GM19025 (cell line): ENCODE data around the gene KISS1R.
"Not testable (repeated sequence)": the region's sequence is repeated elsewhere in the genome, so short reads cannot be mapped to it uniquely, and the experiment has no call there.

Experiments used
- ATAC-seq: cut with Tn5 transposase; IDR thresholded peaks from one replicate; pipeline ENCODE4 v1.9.1; 2021; ENCODE audit warnings: mild to moderate bottlenecking, low read depth, moderate library complexity; ENCODE audit not compliant: unreplicated experiment

Gene KISS1R

DNA sequence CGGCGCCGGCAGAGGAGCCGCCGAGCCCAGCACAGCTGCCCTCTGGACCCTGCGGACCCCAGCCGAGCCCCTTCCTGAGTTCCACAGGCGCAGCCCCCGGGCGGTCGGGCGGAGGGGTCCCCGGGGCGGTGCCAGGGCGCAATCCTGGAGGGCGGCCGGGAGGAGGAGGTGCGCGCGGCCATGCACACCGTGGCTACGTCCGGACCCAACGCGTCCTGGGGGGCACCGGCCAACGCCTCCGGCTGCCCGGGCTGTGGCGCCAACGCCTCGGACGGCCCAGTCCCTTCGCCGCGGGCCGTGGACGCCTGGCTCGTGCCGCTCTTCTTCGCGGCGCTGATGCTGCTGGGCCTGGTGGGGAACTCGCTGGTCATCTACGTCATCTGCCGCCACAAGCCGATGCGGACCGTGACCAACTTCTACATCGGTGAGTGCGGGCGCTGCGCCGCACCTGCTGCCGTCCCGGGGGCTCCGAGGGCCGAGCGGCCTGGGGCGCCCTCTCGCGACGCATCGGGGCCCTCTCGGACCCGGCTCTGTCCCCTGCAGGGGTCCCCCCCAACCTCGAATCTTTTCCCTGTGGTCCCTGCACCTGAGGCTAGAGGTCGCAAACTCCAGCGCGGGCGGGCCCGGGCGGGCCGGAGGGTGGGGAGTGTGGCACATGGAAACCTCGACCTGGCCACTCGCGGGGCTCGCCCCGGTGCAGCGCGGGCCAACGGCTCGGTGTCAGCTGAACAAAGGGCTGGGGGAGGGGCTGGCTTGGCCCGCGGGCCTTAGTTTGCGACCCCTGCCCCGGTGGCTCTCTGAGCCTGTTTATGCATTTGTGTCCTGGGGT is at the start of gene KISS1R:
Gene KISS1R (plus strand): TSS at position 11 of the 829 bp plus-strand sequence. CDS start 170 bp downstream, at position 181.
- no peak for ATAC-seq

DNA sequence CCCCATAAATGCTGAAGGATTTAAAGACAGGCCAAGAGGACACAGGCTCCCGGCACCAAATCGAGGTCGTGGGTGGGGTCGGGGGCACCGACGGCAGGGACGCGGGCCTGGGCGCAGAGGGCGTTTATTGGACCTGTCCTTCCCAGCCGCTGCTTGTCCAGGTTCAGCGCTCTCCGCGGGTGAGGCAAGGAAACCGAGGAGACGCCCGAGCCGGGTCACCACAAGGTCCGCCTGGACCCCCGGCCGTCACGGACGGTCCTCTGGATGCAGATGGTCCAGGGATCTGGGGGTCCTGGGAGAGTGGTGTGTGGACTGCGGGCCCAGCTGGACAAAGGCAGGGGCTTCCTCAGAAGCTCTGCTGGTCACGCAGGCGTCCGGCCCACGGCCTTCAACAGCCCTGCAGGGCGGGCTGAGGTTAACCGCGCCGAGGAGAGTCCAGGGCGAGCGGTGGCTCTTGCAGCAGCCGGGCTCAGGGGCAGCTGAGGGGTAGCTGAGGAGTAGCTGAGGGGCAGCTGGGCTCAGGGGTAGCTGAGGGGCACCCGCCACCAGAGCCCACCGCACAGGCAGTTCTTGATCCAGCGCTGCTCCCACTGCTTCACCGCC is 49.2 kb upstream of the KISS1R start:
- ATAC-seq, result no peak

DNA sequence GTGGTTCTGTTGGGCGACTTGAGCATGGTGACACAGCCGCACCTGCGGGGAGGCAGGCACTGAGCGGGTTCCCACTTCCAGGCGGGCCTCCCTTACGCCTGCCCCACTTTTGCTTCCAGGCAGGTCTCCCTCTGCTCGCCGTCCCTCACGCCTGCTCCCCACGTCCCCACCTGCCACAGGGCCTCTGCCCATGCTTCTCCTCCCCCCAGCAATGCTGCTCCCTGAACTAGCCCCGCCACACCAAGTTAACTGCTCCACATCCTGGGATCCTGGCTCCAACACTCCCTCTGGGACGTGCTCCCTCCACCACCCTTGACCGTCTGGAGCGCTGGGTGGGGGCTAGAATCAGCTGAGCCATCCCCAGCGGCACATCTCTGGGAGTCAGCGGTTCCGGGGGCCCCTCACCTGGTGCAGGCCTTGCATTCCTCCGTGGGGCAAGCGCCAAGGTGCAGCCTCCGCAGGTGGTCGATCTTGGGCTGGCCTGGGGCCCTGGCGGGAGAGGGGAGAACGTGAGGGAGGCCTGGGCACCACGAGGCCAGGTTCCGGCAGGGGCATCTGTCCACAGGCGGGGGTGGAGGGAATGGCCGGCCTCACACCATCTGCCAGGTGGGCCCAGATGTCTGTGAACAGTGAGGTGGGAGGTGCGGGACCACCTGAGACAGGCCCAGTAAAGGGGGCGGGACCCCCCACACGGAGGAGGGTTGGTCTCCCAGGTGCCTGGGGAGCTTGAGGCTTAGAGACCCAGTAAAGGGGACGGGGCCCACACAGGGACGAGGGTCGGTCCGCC is 48.5 kb upstream of the KISS1R start:
- ATAC-seq, result no peak

DNA sequence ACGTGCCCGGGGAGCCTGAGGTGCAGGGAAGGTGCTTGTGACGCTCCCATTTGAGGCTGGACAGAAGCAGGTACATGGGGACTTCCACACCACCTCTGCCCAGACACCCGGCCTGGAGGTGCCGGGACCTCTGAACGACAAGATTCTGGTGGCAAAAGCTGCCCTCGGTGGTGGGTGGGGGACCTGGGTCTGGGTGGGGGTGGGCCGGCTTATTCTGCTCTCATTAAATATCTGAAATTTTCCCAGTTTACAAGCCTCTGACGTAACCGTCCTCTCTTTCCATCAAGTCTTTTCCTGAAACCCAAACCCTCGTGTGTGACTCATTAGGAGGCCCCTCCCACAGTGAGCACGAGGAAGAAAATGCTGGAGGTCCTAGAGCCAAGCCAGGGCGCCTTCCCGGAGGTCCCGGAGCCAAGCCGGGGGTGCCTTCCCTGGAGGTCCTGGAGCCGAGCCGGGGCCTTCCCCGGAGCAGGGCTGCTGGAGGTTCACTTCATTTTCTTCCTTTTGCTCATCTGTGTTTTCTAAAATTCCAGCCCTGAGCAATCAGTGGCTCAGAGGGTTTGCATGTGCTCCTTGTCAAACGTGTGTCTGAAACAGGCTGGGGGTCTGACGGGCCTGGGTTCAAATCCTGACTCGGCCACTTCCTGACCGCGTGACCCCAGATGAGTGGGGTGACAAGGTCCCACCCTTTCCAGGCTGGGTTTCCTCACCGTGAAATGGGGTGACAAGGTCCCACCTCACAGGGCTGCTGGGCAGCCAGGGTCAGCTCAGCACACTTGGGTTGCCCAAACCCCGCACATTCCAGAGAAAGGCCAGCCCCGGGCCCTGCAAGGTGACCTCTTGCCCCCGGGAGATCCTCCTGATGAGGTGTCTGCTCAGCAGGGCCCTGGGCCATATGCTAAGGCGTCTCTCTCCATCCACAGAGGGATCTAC is 47.6 kb upstream of the KISS1R start:
- no peak for ATAC-seq

DNA sequence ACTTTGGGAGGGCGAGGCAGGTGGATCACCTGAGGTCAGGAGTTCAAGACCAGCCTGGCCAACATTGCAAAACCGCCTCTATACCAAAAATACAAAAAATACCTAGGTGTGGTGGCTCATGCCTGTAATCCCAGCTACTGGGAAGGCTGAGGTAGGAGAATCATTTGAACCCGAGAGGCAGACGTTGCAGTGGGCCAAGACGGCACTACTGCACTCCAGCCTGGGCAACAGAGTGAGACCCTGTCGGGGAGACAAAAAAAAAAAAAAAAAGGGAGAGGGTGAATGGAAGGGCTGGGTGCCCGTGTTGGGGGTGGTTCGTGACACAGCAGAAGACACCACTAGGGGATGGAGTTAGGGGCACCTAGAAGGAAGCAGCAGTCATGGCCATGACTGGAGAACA is 46.8 kb upstream of the KISS1R start:
- ATAC-seq, result no peak

DNA sequence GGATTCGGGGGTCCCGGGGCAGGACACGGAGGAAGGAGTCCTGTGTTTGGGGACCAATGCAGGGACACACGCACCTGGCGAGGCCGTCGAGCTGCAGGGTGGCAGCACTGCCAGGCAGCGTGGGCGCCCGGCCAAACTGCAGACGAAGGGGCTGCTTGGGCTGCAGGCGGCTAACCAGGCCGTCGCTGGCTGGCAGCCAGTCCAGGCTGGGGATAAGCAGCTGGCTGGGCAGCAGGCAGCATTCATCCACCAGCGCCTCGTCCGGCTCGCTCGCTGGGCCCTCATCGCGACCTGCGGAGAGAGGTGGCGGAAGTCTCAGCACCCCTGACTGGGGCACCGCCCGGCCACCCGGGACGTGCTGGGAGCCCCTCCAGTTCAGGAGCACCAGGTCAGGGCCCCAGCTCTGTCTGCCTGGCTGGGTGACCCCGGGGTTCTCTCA is 46.2 kb upstream of the KISS1R start:
- no peak for ATAC-seq

DNA sequence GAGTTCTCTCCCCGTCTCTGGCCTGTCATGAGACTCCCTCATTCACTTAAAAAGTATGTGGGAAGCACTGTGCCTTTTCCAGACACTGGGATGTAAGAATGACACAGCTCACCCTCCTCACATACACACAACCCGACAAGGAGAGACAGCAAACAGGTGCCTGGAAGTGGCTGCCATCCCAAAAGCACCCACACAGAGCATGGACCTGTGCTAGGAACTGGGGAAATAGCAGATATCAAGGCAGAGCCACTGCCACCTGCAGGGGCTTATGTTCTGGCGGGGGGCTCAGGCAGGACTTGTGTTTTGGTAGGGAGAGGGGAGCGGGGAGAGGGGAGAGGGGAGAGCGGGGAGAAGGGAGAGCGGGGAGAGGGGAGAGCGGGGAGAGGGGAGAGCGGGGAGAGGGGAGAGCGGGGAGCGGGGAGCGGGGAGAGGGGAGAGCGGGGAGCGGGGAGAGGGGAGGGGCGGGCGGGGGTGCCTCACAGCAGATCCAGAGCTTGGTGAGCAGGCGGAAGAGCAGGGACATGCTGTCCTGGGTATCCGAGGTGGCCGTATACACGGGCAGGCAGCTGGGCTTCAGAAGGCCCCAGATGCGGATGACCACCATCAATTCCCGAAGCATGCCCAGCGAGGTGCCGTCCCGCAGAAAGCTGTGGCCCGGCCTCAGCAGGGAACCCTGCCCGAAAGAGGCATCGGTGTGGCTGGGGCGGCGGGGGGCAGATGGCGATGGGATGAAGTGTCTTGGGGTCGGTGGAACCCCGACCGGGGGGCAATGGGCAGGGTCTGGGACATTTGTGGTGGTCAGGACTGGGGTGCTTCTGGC is 45.5 kb upstream of the KISS1R start:
- ATAC-seq, result no peak

DNA sequence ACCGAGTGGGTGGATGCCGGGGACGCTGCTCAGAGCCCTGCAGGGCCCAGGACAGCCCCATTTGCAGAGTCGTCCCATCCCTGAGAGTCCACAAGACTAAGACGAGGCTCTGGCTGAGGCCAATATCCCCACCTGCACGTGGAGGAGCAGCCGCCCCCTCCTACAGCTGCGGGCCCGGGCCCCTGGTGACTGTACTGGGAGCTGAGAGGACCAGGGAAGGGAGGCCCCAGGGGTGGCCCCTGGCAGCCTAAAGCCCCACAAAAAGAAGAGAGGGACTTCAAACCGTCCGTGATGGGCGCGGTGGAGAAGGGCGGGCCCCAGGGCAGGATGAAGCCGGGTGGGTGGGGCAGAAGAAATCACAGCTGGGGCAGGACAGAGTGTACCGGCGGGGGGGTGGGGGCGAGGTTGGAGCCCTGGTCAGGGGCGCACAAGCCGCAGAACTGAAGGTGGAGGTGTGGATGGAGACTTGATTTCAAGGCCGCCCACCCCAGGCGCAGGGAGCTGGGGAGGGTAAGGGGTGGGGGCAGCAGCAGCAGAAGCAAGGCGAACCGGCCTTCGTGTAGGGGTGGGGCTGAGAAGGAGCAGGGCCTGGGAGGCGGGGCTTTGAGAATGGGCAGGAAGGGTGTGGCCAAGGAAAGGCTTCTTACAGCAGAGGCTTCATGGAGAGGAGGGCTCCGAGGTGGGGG is 44.7 kb upstream of the KISS1R start:
- no peak for ATAC-seq

DNA sequence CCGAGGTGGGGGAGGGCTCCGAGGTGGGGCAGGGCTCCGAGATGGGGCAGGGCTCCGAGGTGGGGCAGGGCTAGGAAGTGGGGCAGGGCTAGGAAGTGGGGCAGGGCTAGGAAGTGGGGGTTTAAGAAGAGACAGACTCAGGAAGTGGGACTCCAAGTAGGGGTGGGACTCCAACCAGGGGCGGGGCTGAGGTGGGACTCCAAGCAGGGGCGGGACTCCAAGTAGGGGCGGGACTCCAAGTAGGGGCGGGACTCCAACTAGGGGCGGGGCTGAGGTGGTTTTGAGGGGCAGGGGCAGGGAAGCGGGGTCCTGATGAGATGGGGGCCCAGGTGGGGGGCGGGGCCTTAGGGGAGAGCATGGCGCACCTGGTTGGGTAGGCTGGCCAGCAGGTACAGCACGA is 44.0 kb upstream of the KISS1R start:
- no peak for ATAC-seq

DNA sequence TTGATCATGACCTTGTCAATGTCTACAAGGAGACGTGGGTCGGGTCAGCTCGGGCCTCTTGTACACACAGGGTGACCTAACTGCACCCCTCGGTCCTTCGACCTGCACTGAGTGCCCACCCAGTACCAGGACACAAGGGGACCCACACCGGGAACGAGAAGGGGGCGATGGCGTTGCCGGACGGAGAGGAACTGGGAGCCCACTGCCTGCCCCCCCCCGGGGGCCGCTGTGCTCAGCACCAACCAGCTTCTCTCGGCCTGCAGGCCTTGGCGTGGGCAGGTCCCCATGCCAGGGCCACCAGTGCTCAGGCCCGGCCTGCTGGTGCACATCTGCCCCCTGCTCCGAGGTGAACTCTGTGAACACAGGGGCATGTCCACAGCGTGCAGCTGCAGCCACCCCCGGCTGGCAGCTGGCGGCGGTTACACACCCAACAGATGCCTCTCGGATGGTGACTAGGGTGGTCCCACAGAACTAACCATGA is 43.5 kb upstream of the KISS1R start:
- ATAC-seq, result no peak

DNA sequence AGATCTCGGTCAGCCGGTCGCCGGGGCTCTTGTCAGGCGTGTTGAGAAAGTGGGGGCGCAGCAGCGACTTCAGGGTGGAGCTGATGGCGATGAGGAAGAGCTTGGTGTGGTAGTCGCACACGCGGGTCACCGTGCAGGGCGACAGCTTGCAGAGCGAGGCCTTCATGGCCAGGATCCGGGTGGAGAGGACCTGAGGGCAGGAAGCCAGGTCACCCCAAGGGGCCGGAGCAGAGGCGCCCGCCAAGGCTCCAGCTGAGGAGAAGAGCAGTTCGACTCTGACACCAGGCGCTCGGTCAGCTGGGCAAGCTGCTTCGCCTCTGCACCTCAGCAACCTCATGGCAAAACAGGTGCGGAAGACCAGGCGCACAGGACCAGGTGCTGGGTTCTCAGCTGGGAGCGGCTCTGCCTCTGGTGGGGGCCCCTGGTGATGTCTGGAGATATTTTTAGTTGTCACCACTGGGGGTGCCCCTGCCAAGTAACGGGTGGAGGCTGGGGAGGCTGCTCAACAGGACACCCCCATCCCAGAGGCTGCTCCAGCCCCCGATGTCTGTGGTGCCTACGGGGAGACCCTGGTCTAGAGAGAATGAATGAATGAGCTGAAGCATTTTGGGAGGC is 41.8 kb upstream of the KISS1R start:
- ATAC-seq, result no peak

DNA sequence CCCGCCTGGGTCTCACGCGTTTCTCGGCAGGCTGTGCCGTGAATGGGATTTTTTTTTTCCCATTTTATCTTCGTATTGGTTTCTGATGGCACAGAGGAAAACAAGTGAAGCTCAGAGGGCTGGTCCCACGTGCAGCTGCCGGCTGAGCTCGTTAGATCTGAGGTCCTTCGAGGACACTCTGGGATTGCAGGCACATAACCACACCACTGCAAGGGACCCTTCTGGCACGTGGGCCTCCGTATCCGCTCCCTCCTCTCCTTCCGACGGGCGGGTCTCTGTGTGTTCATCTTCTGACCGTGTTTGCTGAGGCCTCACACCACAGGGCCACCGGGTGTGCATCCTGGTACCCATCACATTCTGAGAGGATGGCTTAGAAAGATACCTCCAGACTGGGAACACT is 41.0 kb upstream of the KISS1R start:
- ATAC-seq, result no peak

DNA sequence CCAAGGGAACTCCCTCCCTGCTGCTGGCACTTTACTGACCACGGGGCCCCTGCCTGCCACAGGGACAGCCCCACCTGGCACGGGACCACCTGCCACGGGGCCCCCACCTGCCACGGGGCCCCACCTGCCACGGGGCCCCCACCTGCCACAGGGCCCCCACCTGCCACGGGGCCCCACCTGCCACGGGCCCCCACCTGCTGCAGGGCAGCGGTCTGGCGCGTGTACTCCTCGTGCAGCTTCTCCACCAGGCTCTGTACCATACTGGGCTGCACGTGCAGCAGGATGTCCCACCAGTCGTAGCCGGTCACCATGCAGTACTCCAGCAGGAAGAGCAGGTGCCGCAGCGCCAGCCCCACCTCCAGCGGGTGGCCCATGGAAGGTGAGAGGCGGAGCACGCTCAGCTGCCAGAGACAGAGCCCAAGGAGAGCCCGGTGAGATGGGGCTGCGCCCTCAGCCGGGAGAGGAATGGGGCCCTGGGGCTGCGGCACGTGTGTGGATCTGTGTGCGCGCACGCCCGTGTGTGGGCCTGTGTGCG is 40.3 kb upstream of the KISS1R start:
- ATAC-seq, result no peak

DNA sequence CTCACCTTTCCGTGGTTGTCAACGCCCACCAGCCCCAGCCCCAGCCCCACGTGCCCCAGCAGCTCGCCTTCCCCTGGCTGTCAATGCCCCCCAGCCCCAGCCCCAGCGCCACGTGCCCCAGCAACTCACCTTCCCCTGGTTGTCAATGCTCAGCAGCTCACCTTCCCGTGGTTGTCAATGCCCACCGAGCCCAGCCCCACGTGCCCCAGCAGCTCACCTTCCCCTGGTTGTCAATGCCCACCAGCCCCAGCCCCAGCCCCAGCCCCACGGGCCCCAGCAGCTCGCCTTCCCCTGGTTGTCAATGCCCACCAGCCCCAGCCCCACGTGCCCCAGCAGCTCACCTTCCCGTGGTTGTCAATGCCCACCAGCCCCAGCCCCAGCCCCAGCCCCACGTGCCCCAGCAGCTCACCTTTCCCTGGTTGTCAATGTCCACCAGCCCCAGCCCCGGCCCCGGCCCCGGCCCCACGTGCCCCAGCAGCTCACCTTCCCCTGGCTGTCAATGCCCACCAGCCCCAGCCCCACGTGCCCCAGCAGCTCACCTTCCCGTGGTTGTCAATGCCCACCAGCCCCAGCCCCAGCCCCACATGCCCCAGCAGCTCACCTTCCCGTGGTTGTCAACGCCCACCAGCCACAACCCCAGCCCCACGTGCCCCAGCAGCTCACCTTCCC is 39.0 kb upstream of the KISS1R start:
- not testable (repeated sequence) for ATAC-seq

DNA sequence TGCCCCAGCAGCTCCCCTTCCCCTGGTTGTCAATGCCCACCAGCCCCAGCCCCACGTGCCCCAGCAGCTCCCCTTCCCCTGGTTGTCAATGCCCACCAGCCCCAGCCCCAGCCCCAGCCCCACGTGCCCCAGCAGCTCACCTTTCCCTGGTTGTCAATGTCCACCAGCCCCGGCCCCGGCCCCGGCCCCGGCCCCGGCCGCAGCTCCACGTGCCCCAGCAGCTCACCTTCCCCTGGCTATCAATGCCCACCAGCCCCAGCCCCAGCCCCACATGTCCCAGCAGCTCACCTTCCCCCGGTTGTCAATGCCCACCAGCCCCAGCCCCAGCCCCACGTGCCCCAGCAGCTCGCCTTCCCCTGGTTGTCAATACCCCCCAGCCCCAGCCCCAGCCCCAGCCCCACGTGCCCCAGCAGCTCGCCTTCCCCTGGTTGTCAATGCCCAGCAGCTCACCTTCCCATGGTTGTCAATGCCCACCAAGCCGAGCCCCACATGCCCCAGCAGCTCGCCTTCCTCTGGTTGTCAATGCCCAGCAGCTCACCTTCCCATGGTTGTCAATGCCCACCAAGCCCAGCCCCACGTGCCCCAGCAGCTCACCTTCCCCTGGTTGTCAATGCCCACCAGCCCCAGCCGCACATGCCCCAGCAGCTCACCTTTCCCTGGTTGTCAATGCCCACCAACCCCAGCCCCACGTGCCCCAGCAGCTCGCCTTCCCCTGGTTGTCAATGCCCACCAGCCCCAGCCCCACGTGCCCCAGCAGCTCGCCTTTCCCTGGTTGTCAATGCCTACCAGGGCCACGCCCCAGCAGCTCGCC is 38.2 kb upstream of the KISS1R start:
- not testable (repeated sequence) for ATAC-seq

DNA sequence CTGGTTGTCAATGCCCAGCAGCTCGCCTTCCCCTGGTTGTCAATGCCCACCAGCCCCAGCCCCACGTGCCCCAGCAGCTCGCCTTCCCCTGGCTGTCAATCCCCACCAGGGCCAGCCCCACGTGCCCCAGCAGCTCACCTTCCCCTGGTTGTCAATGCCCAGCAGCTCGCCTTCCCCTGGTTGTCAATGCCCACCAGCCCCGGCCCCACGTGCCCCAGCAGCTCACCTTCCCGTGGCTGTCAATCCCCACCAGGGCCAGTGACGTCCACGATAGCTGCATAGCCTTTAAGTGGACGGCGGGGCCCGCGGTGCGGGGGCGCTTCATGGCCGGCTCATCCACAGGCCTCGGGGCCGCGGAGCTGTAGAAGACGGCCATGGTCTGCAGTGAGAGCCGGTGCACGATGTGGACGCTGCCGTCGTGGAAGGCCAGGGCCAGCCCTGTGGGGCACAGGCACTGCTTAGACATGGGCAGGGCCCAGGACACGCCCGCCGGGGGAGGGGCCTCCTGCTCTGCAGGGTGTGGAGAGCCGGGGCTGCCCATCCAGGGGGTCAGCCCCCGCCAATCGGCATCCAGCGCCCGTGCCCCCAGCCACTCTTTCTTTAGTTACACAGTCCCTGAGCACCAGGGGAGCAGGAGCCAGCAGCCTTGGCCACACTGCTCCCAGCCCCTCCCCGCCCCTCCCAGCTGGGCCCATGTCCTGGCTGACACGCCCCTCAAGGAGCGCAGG is 37.3 kb upstream of the KISS1R start:
- ATAC-seq, result no peak
